KG1 (cell line): ENCODE measurements around the gene RTKN2.

ENCODE experiments used
- DNase-seq: peaks from one replicate; lab custom pipeline; 2025; lab: John Stamatoyannopoulos, UW

RTKN2 gene

DNA sequence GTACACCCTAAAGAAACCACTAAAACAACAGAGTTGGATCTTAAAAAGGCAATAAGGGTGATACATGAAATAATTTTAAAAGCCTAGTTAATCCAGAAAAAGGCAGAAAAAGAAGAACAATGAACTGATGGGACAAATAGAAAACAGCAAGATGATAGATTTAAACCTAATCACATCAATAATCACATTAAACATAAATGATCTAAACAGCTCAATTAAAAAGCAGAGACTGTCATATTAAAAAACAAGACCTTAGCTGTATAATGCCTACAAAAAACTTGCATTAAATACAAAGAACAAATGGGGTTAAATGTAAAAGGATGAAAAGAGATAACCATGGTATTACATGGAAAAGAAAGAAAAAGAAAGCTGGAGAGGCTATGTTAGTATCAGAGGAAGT lies 96.2 kb downstream of the RTKN2 start:
- no peak for DNase-seq

DNA sequence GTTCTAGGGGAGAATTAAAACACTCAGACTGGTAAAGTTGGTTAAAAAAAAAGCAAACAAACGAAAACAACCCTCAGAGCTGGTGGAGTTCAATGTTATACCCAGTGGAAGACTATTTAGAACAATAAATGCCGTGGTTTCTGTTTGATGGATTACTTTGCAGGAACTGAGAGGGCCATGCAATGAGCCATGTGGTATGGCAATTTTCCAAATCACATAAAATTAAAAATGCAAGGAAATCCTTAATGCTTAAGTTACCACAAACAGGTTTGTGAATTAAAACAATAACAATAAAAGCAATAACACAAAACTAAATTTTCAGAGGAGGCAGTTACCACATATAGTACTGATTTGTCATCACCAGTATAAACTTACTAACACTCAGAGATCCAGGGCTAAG lies 96.9 kb downstream of the RTKN2 start:
- no peak for DNase-seq

DNA sequence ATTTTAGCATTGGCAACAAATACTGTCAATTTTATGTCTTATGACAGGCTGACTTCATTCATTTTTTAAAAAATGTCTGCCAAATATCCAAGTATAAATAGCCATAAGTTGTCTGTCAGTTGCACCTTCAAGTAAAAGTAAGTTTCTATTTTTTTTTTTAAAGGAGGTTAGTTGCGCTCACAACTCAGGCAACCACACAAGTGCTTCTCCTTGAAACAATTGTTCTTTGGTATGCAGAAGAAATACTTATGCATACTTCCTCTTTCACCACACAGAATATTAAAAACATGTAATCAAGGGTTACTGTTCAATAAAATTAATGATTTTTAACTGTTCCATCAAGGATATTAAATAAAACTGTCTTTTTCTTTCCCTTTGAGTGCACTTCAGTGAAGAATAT lies 97.9 kb downstream of the RTKN2 start:
- no peak for DNase-seq

DNA sequence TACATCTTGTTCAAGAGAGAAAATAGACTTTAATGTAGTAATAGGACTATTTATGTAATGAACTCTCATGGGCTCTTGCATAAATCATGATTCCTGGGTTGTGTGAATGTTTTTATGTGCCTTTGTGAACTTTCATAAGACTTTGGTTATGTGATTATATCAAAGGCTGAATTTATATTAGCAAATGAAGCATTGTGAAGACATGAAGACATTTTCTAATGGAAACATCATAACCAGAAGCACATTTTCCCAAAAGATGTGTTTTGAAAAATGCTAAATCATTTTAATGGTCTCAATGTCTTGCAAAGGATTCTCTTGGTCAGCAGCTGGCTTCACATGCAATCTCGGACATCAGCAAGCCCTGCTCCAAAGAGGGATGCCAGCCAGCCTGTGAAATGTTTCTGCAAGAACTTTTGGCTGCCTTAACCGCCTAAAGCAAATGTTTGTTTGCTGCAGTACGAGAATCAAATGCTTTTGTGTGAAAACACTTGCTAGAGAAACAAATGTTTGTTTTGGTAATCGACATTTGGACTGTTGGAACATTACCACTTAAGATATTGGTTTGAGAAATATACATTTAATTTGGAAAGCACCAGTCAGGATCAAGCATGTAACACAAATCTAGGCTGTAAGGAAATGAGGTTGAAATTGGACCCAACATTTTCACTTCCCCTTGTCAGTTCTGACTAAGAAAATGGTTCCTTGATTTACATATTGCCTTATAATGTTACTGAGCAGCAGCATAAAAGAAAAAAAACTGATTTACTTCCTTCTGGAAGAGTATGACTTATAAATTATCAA lies 102.1 kb downstream of the RTKN2 start:
- no peak for DNase-seq

DNA sequence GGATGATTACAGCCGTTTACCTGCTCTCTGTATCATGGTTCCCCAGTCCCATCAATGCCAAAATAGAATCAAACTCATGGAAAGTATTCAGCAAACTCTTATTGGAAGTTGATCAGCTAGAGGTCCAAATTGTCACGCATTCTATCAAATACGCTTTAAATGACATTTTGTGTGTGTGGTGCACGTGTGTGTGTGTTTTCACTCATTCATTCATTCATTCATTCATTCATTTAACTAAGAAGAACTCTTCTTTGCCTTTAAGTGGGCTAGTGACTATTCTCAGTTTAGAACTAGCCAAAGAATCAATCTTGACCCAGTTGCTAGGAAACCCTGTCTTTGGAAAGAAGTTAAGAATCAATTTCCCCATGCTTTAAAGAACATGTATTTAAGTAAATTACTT lies 102.8 kb downstream of the RTKN2 start:
- DNase-seq: no peak

DNA sequence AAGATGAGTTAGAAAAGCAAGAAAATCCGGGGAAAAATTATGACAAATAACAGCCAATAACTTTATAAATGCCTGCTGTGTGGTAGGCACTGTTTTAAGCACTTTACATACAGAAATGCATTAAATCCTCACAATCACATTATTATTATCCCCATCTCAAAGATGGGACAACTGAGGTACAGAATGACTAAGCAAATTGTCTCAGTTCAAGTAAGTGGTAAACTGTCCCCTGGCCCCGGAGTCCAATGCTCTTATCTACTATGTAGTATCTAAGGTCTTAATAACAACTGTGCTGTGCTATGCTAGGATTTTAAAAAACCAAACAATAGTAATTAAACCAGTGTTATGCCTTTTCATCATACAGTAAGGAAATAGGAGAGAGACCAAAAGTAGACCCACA lies 105.6 kb downstream of the RTKN2 start:
- no peak for DNase-seq

DNA sequence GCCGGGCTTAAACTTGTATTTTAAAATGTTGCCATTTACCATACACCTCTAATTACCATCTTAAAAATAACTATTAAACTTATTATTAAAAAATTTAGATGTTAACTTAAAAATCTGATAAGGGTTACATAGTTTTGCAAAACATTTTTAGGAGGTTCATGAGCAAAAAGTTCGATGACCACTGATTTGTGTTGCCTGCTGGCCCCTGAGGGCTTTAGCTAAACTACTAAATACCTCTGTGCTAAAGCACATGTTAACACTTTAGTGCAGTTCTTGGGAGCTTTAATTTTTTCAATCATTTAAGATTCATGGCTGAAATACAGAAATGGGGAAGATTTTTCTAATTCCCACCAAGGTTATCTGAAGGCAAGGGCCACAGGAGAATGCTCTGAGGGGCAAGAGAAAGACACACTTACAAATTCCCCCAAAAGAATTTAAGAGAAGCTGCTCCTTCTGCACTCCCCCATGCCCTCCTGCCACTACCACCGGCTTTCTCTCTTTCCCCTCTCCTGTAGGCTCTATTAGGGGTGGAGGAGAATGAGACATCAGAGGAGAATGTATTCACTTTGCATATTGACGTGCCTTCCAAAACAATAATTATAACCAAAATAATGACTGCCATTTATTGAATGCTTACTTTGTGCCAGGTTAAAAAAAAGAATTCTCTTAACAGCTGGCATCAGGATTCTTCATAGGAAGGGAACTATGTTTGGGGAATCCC lies 106.2 kb downstream of the RTKN2 start:
- no peak for DNase-seq

DNA sequence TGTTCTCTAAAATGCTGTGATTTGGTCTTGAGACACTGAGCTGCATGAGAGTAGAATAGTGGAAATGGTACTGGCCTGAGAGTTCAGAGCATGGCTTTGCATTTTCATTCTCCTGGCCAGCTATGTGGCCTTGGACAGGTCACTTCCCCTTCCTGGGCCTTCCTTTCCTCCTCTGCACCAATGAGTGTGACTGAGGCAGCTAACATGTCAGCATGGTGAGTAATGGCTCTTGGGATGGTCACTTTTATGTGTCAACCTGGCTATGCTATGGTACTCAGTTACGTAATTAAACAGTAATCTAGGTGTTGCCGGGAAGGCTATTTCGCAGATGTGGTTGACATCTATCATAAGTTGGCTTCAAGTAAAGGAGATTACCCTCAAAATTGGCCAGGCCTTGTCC lies 109.3 kb downstream of the RTKN2 start:
- no peak for DNase-seq

DNA sequence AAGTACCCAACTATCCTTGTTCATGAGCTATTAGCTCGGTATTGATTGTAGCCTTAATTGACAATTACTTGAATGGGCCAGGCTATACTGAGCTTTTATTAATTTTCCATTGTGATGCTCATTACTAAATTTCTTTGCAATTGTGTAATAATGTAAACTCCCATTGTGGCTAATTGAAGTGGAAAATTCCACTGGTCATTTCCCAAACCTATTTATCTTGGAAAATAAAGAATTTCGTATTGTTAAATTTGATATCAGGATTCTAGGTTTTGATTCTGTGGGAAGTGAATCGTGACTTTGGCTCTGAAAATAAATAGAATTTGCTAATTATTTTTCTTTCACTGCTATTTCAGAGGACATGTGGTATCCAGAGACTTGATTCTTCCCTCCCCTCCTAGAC lies 111.0 kb downstream of the RTKN2 start:
- no peak for DNase-seq

DNA sequence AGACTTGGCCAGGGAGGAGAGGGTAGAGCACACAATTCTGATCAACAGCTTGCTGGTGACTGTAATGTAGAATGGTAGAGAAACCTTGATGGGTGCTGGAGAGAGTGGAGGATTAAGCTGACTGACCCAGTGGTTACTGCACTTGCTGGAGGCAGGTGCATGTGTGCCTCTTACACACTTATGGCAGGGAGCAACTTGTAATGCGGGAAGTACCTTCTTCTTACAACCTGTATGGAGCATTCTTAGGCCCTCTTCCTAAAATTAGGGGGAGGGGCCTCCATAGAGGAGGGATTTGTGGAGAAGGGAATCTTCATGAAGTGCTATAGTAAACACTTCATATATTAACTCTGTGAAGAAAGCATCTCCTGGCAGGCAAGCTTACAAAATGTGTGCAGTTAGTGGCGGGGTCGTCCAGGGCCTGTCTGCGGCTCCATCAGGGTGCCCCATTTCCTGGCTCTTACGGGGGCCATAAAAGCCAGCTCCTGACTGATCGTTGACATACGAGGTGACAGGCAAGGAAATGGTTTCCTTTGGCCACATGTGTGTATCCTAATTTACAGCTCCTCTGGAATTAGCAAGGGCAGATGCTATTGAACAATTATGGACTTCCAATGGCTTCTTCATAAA lies 113.5 kb downstream of the RTKN2 start:
- DNase-seq: no peak

DNA sequence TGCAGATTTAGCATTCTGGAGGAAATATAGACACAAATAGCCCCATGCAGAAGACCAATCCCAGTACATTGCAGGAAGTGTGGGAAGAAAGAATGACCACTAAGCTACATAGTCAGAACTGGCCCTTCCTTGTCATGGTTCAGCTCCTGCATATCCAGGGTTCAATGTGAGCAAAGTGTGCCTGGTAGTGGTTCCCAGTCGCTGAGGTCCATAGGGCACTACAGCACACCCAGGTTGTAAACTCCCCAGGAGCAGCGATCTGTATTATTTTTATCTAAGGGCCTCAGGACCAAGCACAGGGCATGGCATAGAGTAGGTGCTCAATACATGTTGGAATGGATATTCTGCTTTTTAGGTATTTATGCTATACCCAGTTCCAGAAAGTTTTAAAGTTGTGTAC lies 114.4 kb downstream of the RTKN2 start:
- DNase-seq: no peak

DNA sequence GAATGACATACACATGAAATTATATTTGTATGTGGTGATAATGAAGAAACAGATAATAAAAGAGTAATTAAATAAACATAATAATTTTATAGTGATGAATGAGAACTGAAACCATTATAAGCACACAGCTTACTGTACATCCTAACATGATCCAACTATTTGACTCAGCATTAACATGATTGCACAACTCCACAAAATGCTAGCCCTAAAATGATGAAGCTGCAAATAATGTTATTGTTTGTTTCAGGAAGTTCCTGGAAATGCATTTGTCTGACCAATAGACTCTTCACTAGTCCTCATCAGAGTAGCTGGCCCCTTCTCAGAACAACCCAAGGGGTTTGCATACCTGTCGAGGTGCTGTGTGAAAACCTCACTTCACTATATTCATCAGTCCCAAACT lies 115.5 kb downstream of the RTKN2 start:
- no peak for DNase-seq

DNA sequence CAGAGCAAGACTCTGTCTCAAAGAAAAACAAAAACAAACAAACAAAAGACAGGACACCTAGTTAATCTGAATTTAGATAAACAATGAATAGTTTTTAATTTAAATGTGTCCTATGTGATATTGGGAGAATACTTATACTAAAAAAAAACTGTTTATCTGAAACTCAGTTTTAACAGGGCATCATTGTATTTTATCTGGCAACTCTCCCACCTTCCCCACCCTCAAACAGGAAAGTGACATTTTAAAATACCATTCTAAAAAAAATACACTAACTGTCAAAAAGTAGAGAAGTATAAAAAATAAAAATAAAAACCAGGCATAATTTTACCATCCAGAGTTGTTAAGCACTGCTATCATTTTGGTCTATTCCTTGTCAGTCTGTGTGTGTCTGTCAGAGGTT lies 119.0 kb downstream of the RTKN2 start:
- DNase-seq: no peak

DNA sequence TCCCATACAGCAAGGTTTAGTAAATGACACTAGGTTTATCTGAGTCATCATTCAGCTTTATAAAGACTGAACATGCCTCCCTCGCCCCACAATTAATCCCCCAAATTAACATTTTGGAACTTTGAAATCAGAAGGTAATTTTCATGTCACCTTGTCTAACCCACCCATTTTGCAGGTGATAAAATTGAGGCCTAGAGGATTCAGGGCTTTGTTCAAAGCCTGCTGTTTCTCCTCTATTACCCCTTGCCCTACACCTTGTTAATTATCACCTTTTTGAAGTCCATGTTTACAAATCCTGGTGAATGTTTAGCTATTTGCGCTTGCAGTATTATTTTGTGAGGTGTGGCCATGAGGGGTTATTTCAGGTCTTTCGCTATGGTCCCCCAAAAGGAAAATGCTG lies 120.5 kb downstream of the RTKN2 start:
- DNase-seq: no peak

DNA sequence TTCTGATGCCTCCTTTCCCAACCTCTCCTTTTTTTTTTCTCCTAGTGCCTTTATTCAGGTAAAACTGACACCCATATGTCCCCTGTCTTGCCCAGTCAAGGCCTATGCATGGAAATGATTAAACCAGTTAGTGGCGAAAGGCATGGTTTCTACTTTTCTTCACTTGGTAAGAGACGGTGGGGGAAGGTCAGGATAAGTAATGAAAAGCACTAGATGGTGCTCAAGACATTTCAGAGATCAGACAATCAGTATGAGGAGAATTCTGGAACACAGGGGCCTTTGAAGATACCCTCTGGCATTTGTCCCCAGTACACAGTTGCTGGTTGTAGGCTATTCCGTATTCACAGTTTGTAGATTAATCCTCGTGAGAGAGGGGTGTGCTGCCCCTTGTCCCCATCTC lies 121.2 kb downstream of the RTKN2 start:
- no peak for DNase-seq

DNA sequence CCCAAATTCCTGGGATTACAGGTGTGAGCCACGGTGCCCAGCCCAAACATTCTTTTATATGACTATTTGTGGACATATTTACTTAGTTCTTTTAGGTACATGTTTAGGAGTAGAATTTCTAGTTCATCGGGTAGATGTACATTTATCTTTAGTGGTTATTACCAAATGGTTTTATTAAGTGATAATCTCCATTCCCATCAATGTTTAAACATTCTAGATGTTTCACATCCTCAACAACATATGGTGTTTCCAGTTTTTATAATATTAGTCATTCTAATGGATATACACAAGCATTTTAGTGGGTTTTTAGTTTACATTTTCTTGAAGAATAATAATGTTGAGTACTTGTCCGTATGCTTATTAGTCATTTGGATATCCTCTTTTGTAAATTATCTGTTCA lies 131.7 kb downstream of the RTKN2 start:
- DNase-seq: no peak

DNA sequence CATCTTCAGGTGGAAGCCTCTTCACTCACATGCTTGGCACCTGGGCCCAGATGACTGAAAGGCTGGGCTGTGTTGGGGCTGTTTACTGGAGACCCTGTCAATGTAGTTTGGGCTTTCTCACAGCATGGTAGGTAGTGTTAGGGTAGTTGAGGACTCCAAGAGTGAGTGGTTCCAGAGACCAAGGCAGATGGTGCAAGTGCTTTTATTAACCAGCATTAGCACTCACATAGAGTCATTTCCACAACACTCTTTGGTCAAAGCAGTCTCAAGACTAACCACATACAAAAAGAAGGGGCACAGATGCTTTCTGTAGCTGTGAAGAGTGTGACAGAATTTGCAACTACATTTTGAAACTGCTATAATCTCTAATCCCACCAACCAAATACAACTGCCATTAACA lies 135.0 kb downstream of the RTKN2 start:
- no peak for DNase-seq
